ENCODE measurements around the gene BLMH. TPM values are rescaled to one million over a fixed set of nuclear protein-coding genes. Genes with fewer than 3 reads are reported as not detected.
A peak's percentile ranks its signal among the peaks of the same experiment; 100 is the strongest.

BLMH gene
- total and polyA plus RNA-seq, 9 of the 15 experiments (the other 6 are each of a cell fraction or from before 2014, with no cell fraction given): 26.0 to 118 (median 67.3) TPM

- no peak for TF ChIP-seq ZNF431 (CRISPR knock-in tag; IDR thresholded peaks at IDR 0.05)
- TF ChIP-seq CBFB (CRISPR knock-in tag; IDR thresholded peaks at IDR 0.05): no peak
- TF ChIP-seq CEBPG (CRISPR knock-in tag; IDR thresholded peaks at IDR 0.05): no peak
- no peak for TF ChIP-seq CEBPG (tag; conservative IDR thresholded peaks at IDR 0.05 in 1 of 2, IDR thresholded peaks at IDR 0.05 in 1 of 2)
- peak; percentile 48 to 51 (median 49) for TF ChIP-seq CTCF (IDR thresholded peaks at IDR 0.05 in 2 of 3, conservative IDR thresholded peaks at IDR 0.05 in 1 of 3; ENCODE audit: insufficient read depth in 2 of 3, low read depth in 1 of 3, low read length in 3 of 3)
- TF ChIP-seq ZNF316 (IDR thresholded peaks at IDR 0.05): no peak
- TF ChIP-seq L3MBTL2 (IDR thresholded peaks at IDR 0.05): peak; percentile 41; the same call in 1 of the 2 replicates
- TF ChIP-seq HOMEZ (CRISPR knock-in tag; IDR thresholded peaks at IDR 0.05): no peak
- no peak for TF ChIP-seq SMARCA5 (IDR thresholded peaks at IDR 0.05)
- TF ChIP-seq REST (IDR thresholded peaks at IDR 0.05; ENCODE audit: borderline replicate concordance): no peak
- no peak for TF ChIP-seq REST (CRISPR knock-in tag; IDR thresholded peaks at IDR 0.05; ENCODE audit: low read depth)
- TF ChIP-seq MAZ (CRISPR knock-in tag; conservative IDR thresholded peaks at IDR 0.05 in 1 of 2, IDR thresholded peaks at IDR 0.05 in 1 of 2): no peak
- TF ChIP-seq SMARCA4 (IDR thresholded peaks at IDR 0.05): no peak
- TF ChIP-seq CREB5 (CRISPR knock-in tag; IDR thresholded peaks at IDR 0.05): no peak
- TF ChIP-seq HDAC6 (IDR thresholded peaks at IDR 0.05; ENCODE audit: low read depth, low read length): no peak
- TF ChIP-seq KLF13 (tag; IDR thresholded peaks at IDR 0.05; ENCODE audit: borderline replicate concordance, low read depth): no peak
- no peak for TF ChIP-seq ZNF3 (CRISPR knock-in tag; IDR thresholded peaks at IDR 0.05)
Observed at GRCh38 chr17:30203471-30203981, 88.2 kb downstream of the BLMH start (continued).

All from K562 (cell line).